DMS114 treated with DMSO at 0.1 percent for 48 hours (cell line): ENCODE data around the gene PHF24.
"Not testable (repeated sequence)": the region's sequence is repeated elsewhere in the genome, so short reads cannot be mapped to it uniquely, and the experiment has no call there.

ENCODE experiments used
- DNase-seq: peaks from one replicate; lab custom pipeline; 2025; ENCODE audit not compliant: unreplicated experiment; lab: John Stamatoyannopoulos, UW

PHF24 gene

GRCh38 chr9:34996181-34996904 is 38.3 kb downstream of the PHF24 start:
- DNase-seq, result no peak

GRCh38 chr9:34996905-34997279 is 38.8 kb downstream of the PHF24 start:
- DNase-seq, result no peak

- DNase-seq, result no peak
Measured at GRCh38 chr9:34997379-34997781, 39.3 kb downstream of the PHF24 start.

GRCh38 chr9:34998266-34998665 is 40.2 kb downstream of the PHF24 start:
- DNase-seq, result no peak

GRCh38 chr9:34999576-34999975 is 41.5 kb downstream of the PHF24 start:
- no peak for DNase-seq

- DNase-seq, result no peak
Measured at GRCh38 chr9:35000535-35001284, 42.6 kb downstream of the PHF24 start.

- DNase-seq, result no peak
Measured at GRCh38 chr9:35001285-35001677, 43.2 kb downstream of the PHF24 start.

- no peak for DNase-seq
Measured at GRCh38 chr9:35001803-35002502, 43.9 kb downstream of the PHF24 start.

- no peak for DNase-seq
Measured at GRCh38 chr9:35002623-35003022, 44.5 kb downstream of the PHF24 start.

- not testable (repeated sequence) for DNase-seq
Measured at GRCh38 chr9:35004299-35004698, 46.2 kb downstream of the PHF24 start.

GRCh38 chr9:35010351-35010958 is 52.4 kb downstream of the PHF24 start:
- DNase-seq, result no peak

GRCh38 chr9:35014517-35014916 is 56.4 kb downstream of the PHF24 start:
- DNase-seq, result no peak

- not testable (repeated sequence) for DNase-seq
Measured at GRCh38 chr9:35023443-35023842, 65.4 kb downstream of the PHF24 start.

- DNase-seq, result no peak
Measured at GRCh38 chr9:35026671-35027070, 68.6 kb downstream of the PHF24 start.

GRCh38 chr9:35027374-35027773 is 69.3 kb downstream of the PHF24 start:
- DNase-seq, result no peak

- no peak for DNase-seq
Measured at GRCh38 chr9:35027860-35028259, 69.8 kb downstream of the PHF24 start.

- DNase-seq, result no peak
Measured at GRCh38 chr9:35028341-35028740, 70.3 kb downstream of the PHF24 start.

GRCh38 chr9:35029241-35029640 is 71.2 kb downstream of the PHF24 start:
- DNase-seq, result no peak

- no peak for DNase-seq
Measured at GRCh38 chr9:35029852-35030251, 71.8 kb downstream of the PHF24 start.
